ENCODE data around the gene PPP1R14C. TPM values are rescaled to one million over a fixed set of nuclear protein-coding genes. Genes with fewer than 3 reads are reported as not detected.

Gene PPP1R14C
- total RNA-seq, 3 donors from 2014 or later, result 3.3 to 5.6 TPM; not detected in 1

DNA sequence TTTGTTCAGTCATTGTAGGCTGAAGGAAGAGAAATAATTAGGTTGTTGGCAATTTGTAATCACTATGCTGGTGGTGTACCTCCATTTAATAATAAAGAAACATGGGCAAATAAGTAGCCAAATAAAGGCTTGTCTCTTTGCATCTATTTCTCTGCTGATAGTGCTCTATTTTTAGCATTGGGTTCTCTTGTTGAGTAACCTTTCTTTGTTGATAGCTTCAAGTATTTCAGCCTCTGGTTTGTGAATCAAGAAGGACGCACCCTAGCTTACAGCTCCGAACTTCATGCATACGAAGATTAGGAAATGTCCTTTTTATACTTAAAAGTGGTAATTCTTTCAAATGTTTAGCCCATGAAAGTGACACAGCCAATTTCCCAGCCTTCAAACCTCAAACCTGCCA is 2.6 kb downstream of the PPP1R14C start:
- H3K9me3 ChIP-seq, result no peaks in the 10 kb centered on the region
- H3K27ac ChIP-seq, result no peak overlapping the region
- H3K27me3 ChIP-seq, result peaks cover 0 to 53% of the 10 kb centered on the region in 2 donors
- TF ChIP-seq POLR2AphosphoS5 (IDR thresholded peaks at IDR 0.05) (no peak), POLR2A (IDR thresholded peaks at IDR 0.05) (no peak)
- H3K4me1 ChIP-seq, result peaks cover 0 to 9% of the 10 kb centered on the region in 2 donors
- H3K36me3 ChIP-seq, result no peaks in the 10 kb centered on the region
- H3K4me3 ChIP-seq, result no peak overlapping the region
- no peak for DNase-seq (ENCODE audit: low spot score in 2 of 2)
- intact Hi-C loops (cut with DNase I; ENCODE audit: low total_unique reads), result no loop called here

DNA sequence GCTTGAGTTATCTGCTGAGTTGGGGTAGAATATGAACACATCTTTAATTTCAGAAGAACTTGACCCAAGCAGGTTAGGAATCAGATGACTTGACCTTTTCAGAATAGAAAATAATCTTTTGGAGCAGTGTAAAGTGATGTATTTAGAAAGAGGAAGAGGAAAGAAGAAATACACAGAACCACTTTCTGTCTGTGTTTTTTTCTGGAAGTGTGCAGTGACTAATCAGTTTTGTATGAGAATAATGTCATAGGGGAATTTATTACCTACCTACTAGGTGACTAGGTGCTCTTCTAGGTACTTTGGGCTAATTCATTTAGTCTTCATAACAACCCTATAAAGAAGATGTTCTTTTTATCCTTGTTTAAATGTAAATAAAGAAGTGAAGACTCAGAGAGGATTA is 3.0 kb downstream of the PPP1R14C start:
- intact Hi-C loops (cut with DNase I; ENCODE audit: low total_unique reads), result no loop called here
- no peaks in the 10 kb centered on the region for H3K36me3 ChIP-seq
- TF ChIP-seq, protein P1, sequence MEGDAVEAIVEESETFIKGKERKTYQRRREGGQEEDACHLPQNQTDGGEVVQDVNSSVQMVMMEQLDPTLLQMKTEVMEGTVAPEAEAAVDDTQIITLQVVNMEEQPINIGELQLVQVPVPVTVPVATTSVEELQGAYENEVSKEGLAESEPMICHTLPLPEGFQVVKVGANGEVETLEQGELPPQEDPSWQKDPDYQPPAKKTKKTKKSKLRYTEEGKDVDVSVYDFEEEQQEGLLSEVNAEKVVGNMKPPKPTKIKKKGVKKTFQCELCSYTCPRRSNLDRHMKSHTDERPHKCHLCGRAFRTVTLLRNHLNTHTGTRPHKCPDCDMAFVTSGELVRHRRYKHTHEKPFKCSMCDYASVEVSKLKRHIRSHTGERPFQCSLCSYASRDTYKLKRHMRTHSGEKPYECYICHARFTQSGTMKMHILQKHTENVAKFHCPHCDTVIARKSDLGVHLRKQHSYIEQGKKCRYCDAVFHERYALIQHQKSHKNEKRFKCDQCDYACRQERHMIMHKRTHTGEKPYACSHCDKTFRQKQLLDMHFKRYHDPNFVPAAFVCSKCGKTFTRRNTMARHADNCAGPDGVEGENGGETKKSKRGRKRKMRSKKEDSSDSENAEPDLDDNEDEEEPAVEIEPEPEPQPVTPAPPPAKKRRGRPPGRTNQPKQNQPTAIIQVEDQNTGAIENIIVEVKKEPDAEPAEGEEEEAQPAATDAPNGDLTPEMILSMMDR (IDR thresholded peaks at IDR 0.05), result no peak
- H3K9me3 ChIP-seq, result no peaks in the 10 kb centered on the region
- no peak overlapping the region for H3K27ac ChIP-seq
- peaks cover 0 to 53% of the 10 kb centered on the region in 2 donors for H3K27me3 ChIP-seq
- H3K4me1 ChIP-seq, result peaks cover 0 to 9% of the 10 kb centered on the region in 2 donors
- DNase-seq (ENCODE audit: low spot score in 2 of 2), result no peak
- H3K4me3 ChIP-seq, result no peak overlapping the region

DNA sequence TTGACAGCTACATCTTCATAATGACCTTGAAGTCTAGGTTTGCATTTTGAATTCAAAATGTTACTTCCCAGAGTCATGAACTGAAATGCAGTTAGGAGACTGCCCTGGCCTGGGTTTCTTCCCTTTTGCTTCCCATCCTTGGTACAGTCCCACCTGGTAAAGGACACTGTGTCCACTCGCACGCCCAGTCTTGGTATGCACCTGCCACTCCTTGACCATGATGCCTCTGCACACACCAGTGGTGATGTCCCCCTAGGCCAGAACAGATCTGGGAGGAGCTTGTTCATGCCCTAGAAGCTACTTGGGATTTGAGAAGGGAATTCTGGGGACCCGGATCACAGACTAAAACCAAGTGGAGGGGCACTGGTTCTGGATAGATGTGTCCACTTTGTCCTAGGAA is 3.6 kb downstream of the PPP1R14C start:
- DNase-seq (ENCODE audit: low spot score in 2 of 2), result no peak
- H3K9me3 ChIP-seq, result no peaks in the 10 kb centered on the region
- H3K27me3 ChIP-seq, result peaks cover 0 to 47% of the 10 kb centered on the region in 2 donors
- H3K4me3 ChIP-seq, result no peak overlapping the region
- no peaks in the 10 kb centered on the region for H3K36me3 ChIP-seq
- intact Hi-C loops (cut with DNase I; ENCODE audit: low total_unique reads), result no loop called here
- peaks cover 0 to 9% of the 10 kb centered on the region in 2 donors for H3K4me1 ChIP-seq
- H3K27ac ChIP-seq, result no peak overlapping the region
- TF ChIP-seq, protein P1 (IDR thresholded peaks at IDR 0.05), result no peak
- no peak for TF ChIP-seq POLR2AphosphoS5 (IDR thresholded peaks at IDR 0.05)
- TF ChIP-seq POLR2A (IDR thresholded peaks at IDR 0.05), result no peak

DNA sequence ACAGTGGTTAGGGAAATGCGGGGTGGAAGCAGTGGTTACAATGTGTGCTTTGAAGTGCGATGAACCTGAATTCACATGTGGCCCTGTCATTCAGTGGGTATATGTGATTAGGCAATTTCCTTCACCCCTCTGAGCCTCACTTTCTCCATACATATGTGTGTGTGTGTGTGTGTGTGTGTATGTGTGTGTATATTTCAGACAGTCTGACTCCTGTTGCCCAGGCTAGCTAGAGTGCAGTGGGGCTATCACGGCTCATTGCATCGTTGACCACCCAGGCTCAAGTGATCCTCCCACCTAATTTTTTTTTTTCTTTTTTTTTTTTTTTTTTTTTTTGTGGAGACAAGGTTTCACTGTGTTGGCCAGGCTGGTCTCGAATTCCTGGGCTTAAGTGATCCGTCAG is 6.3 kb downstream of the PPP1R14C start:
- intact Hi-C loops (cut with DNase I; ENCODE audit: low total_unique reads), result no loop called here
- Histone ChIP-seq H3K36me3 (no peaks in the 10 kb centered on the region), H3K4me3 (no peak overlapping the region), H3K27me3 (peaks cover 0 to 26% of the 10 kb centered on the region in 2 donors), H3K9me3 (no peaks in the 10 kb centered on the region), H3K4me1 (no peaks in the 10 kb centered on the region), H3K27ac (no peak overlapping the region)
- no peak for DNase-seq (ENCODE audit: low spot score in 2 of 2)
- no peak for TF ChIP-seq POLR2A (IDR thresholded peaks at IDR 0.05)
- TF ChIP-seq, protein P1 (IDR thresholded peaks at IDR 0.05), result no peak
- no peak for TF ChIP-seq POLR2AphosphoS5 (IDR thresholded peaks at IDR 0.05)

DNA sequence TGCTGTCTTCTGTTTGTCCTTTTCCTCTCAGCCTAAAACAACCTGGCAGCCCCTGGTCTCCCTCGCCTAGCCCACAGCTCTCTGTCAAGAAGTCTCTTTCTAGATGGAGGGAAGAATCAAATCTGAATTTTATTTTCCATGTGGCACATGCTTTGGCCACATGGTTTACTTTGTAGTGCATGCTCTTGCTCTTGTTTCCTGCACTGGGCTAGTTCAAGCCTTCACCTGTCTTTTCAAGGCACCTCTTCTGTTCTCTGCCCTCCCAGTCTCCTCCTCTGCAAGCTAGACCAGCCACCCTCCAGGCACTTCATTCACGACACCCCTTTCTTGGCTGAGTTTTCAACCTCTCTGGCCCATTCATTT is 7.6 kb downstream of the PPP1R14C start:
- Histone ChIP-seq H3K27me3 (peaks cover 0 to 20% of the 10 kb centered on the region in 2 donors), H3K4me1 (no peaks in the 10 kb centered on the region), H3K27ac (no peak overlapping the region), H3K9me3 (no peaks in the 10 kb centered on the region), H3K36me3 (no peaks in the 10 kb centered on the region), H3K4me3 (no peak overlapping the region)
- intact Hi-C loops (cut with DNase I; ENCODE audit: low total_unique reads), result no loop called here
- DNase-seq (ENCODE audit: low spot score in 2 of 2), result no peak
- TF ChIP-seq, protein P1 (IDR thresholded peaks at IDR 0.05), result no peak
- TF ChIP-seq POLR2A (IDR thresholded peaks at IDR 0.05) (no peak), POLR2AphosphoS5 (IDR thresholded peaks at IDR 0.05) (no peak)

Data from breast epithelium (tissue), 4 donors.